ENCODE data around the gene CYP2U1.
A peak's percentile ranks its signal among the peaks of the same experiment; 100 is the strongest.
"Not testable (repeated sequence)": the region's sequence is repeated elsewhere in the genome, so short reads cannot be mapped to it uniquely, and the experiment has no call there.

CYP2U1 gene

DNA sequence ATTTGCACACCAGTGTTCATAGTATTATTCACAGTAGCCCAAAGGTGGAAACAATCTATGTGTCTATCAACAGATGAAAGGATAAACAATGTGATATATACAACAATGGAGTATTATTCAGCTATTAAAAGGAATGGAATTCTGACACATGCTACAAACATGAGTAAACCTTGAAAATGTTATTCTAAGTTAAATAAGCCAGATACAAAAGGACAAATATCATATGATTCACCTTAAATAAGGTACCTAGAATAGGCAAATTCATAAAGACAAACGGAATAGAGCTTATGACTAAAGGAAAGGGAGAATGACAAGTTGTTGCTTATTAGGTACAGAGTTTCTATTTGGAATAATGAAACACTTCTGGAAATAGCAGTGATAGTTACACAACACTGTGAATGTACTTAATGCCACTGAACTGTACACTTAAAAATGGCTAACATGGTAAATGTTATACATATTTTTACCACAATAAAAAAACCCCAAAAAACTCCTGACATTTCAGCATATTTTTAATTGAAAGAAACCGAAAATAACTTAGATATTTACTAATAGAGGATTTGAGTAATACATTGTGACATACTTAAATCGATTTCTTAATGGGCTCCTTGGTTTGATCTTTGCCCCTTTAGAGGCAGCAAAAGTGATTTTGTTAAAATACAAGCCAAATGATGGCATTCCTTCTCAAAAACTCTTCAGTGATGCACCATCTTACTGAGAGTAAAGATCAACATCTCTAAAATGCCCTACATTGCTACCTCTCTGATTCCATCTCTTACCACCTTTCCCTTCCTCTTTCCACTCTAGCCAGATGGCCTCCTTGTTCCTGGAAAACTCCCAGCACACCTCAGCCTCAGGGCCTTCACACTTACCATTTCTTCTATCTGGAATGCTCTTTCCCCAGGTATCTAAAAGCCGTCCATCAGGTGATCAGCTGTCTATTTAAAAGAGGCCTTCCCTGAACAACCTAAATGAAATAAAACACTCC lies 8.6 kb upstream of the CYP2U1 start:
- DNase-seq = no peak

DNA sequence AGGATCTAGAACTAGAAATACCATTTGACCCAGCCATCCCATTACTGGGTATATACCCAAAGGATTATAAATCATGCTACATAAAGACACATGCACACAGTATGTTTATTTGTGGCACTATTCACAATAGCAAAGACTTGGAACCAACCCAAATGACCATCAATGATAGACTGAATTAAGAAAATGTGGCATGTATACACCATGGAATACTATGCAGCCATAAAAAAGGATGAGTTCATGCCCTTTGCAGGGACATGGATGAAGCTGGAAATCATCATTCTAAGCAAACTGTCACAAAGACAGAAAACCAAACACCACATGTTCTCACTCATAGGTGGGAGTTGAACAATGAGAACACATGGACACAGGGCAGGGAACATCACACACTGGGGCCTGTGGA lies 5.6 kb upstream of the CYP2U1 start:
- DNase-seq = not testable (repeated sequence)

DNA sequence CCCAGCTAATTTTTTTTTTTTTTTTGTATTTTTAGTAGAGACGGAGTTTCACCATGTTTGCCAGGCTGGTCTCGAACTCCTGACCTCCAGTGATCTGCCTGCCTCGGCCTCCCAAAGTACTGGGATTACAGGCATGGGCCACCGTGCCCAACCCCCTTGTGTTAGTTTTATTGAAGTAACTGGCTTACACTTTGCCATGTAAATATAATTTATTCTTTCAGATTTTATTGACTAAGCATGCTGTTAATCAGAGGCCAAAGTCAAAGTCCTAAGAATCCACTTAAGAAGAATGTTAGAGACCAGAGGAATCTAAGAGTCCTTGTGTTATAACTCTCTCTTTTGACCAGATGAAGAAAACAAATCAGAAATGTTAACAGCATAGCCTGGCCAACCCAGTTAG lies 4.5 kb upstream of the CYP2U1 start:
- DNase-seq = not testable (repeated sequence)

GRCh38 chr4:107931775-107932321 lies 499 bp downstream of the CYP2U1 start:
- peak in 3 of 4 experiments; percentile 5 to 27 (median 21) for DNase-seq

DNA sequence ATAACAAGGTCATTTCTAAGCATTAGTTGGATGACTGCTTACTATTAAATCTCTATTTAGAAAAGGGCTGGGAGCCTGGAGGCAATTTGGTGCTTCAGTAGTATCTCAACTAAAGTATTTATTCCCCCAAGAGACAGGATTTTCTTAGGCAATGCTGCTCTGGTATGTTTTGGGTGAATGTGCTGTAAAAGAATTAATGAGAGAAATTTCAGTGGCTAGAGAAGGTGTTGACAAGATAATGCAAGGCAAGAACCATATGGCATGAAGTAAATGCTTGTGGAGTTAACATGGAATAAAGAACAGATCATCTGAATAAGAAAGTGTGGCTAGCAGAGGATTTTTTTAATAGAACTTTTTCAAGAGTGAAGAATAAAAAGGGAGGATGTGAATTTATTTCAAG lies 3.9 kb downstream of the CYP2U1 start:
- DNase-seq = no peak

DNA sequence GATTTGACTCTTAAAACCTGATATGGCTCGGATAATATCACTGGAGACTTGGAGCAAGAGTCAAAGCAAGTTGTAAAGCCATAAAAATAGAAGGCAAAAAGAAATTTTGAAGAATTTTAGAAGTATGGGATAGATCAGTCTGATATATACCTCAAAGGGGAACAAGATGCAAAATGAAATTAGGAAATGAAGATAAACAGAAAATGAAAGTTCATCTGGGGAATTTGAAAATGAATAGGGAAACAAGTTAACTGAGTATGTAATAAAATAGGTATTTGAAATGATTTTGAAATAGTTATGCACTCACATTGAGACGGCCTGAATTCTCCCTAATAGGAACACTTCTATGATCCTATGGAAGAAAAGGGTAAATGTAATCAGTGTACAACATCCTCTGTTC lies 5.7 kb downstream of the CYP2U1 start:
- DNase-seq = no peak

DNA sequence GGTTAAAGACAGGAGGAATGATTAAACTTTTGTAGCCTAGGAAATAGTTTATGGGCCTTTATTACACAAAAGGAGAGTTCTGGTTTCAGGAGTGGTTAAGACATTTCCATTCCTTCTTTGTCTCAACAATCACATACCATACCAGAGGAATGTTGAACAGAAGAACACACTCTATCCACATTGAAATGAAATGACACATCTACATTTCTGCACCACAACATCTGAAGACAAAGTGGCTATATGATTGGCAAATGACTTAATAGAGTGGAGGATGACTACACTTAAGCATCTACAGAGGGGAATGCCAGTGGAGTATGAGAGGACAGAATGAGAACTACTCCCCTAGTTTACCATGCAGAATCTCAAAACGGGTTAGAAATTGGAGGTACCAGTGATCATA lies 8.0 kb downstream of the CYP2U1 start:
- DNase-seq = no peak

DNA sequence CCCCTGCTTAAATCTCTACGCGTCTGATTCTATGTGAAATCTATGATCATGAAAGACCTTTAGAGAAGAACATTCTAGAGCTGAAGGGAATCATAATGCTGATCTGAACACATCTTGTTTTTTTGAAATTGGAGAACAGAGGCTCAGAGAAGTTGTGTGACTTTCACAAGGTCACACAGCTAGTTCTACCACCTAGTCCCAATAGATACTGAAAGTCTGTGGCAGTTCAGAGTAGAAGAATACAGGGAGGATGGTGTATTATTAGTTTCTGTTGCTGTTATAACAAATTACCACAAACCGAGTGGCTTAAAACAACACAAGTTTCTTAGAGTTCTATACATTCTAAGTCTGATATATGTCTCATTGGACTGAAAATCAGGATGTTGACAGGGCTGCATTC lies 14.5 kb downstream of the CYP2U1 start:
- DNase-seq = no peak

- DNase-seq = no peak
Measured at GRCh38 chr4:107950746-107951540, 19.6 kb downstream of the CYP2U1 start.

DNA sequence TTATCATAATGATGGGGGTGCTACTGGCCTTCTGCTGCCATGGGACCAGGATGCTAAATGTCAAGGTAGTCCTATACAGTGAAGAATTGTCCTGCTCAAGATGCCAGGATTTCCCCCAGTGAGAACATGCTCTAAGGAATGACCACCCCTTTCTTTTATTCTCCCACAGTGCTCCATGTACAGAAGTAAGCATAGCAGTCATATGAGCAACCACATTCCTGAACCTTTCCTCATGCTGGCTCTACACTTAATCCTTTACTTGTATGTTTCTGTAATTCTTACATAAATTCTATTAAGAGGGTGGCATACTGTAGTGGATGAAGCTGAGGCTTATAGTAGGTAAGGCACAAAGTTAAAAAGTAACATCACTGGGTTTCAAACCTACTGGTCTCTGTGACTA lies 20.2 kb downstream of the CYP2U1 start:
- no peak for DNase-seq

GRCh38 chr4:107956011-107956410 lies 24.7 kb downstream of the CYP2U1 start:
- no peak for DNase-seq

DNA sequence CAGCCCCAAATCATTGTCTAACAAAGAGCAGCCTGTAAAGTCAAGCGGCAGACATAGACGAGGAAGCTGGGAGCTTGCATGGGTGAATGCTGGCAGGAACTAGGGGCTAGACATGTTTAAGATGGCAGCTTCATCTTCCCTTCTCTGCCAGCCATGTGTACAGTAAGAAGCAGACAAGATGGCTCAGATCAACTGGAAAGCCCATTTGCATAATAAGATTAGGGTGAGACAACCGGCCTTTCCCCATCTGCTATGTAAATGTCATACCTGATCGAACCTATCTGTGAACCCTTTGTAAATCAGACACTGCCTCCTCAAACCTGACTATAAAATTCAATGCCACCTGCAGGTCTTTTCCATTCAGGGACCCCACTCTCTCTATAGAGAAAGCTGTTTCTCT lies 35.6 kb downstream of the CYP2U1 start:
- DNase-seq = no peak

DNA sequence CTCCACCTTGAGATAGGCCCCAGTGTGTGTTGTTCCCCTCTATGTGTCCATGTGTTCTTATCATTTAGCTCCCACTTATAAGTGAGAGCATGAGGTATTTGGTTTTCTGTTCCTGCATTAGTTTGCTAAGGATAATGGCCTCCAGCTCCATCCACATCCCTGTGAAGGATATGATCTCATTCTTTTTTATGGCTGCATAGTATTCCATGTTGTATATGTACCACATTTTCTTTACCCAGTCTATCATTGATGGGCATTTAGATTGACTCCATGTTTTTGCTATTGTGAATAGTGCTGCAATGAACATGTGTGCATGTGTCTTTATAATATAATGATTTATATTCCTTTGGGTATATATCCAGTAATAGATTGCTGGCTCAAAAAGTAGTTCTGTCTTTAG lies 36.2 kb downstream of the CYP2U1 start:
- not testable (repeated sequence) for DNase-seq

DNA sequence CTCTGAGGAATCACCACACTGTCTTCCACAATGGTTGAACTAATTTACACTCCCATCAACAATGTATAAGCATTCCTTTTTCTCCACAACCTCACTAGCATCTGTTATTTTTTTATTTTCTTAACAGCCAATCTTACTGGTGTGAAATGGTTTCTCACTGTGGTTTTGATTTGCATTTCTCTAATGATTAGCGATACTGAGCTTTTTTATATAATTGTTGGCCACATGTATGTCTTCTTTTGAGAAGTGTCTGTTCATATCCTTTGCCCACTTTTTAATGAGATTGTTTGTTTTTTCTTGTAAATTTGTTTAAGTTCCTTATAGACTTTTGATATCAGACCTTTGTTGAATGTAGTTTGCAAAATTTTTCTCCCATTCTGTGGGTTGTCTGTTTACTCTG lies 36.6 kb downstream of the CYP2U1 start:
- not testable (repeated sequence) for DNase-seq

GRCh38 chr4:107970063-107970798 lies 38.9 kb downstream of the CYP2U1 start:
- DNase-seq = no peak

DNA sequence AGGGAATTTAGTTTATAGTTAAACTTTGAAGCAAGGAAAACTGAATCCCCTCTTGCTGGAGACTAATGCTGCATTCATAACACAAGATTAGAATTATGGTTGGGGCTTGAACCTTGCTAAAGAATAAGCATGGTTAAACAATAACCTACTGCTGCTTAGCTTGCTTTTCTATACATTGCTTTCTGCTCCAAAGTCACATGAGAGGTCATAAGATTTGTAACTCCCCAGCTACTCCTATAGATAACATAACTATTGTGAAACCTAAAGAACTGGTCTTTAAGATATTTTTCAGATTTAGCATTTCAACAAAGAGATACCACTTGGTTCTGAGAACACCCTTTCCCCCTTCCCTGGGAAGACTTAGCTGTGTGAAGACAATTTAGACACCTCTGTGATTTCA lies 41.3 kb downstream of the CYP2U1 start:
- no peak for DNase-seq

GRCh38 chr4:107974523-107974922 lies 43.2 kb downstream of the CYP2U1 start:
- DNase-seq = no peak

DNA sequence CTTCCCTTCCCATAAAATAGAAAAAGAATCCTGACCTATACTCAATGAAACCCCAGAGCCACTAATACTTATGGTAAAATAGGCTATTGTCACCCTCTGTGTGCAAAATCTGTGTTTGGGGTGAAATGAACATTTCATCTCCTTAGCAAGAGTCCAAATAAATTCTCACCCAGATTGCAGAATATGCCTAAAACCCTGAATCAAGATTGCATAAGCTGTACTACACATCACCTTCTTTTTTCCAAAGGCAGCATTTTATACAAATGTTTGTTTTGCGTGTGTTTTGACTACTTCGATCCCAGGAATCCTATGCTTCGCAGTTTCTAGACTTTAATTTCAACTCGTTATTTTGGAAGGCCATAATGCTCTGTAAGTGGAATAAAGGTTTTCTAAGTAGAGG lies 46.1 kb downstream of the CYP2U1 start:
- DNase-seq = no peak

DNA sequence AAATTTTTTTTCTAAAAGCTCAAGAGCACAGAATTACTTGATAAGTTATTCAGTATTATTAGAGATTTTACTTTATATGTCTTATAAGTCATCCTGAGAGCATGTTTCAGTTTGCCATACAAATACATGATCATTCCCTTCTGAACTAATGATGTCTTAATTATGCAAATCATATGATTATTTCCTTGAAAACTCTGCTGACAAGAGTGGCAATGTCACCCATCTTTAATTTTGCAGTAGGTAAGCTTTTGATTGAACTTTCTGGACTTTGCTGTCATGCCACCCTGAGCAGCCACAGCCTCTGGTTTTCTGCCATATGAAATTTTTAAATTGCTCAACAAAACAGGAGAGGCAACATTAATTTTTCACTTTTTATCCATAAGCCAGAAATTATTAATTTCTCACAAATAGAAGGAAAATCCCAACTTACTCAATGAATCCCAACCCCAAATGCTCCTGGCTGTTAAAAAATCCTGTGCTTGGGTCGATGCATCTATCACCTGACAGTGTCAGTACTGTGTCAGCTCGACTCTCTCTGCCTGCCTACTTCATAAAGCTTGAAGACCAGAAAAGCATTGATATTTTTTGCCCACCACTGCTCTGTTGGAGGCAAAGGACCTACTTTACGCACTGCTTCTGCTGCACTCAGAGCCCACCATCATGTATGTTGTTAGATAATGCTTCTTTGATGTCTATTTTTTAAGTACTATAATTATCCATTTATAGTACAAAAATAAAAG lies 46.8 kb downstream of the CYP2U1 start:
- DNase-seq = no peak

GRCh38 chr4:107978716-107979451 lies 47.5 kb downstream of the CYP2U1 start:
- DNase-seq = no peak
